ENCODE results near the gene RAET1G.

GRCh38 chr6:149884215-149884614, 38.7 kb downstream of the RAET1G start:
- TF ChIP-seq ZNF770 (CRISPR knock-in tag; IDR thresholded peaks at IDR 0.05), result no peak
- no peak for TF ChIP-seq HIC2 (CRISPR knock-in tag; IDR thresholded peaks at IDR 0.05; ENCODE audit: low read depth)
- TF ChIP-seq THRA (CRISPR knock-in tag; IDR thresholded peaks at IDR 0.05; ENCODE audit: borderline replicate concordance), result no peak
- TF ChIP-seq MLX (CRISPR knock-in tag; IDR thresholded peaks at IDR 0.05), result no peak
- TF ChIP-seq ZBTB33 (CRISPR knock-in tag; IDR thresholded peaks at IDR 0.05), result no peak
- no peak for TF ChIP-seq GZF1 (CRISPR knock-in tag; IDR thresholded peaks at IDR 0.05)
- no peak for TF ChIP-seq RFX3 (CRISPR knock-in tag; IDR thresholded peaks at IDR 0.05)
- no peak for TF ChIP-seq ZNF513 (CRISPR knock-in tag; conservative IDR thresholded peaks at IDR 0.05)
- TF ChIP-seq ATF6 (CRISPR knock-in tag; conservative IDR thresholded peaks at IDR 0.05), result no peak
